Choroid plexus epithelial cell (primary cell): Measurements from ENCODE around the gene PTPN5.

Source experiments
- DNase-seq: peaks from one replicate; pipeline ENCODE4 v3.0.0-alpha.2; 2010; ENCODE audit warnings: low read depth
- H3K4me3 ChIP-seq: 2 replicates; pipeline ENCODE4 v1.5.1; 2011; ENCODE audit warnings: low read depth, mild to moderate bottlenecking, control low read depth, low read length, moderate library complexity
- CTCF ChIP-seq: conservative IDR thresholded peaks from 2 replicates; pipeline ENCODE4 v1.5.1; 2011; ENCODE audit warnings: low read depth, mild to moderate bottlenecking, control low read depth, inconsistent platforms, low read length, moderate library complexity

Gene PTPN5

GRCh38 chr11:18715476-18715875, 76.1 kb downstream of the PTPN5 start:
- no peak for DNase-seq
- TF ChIP-seq CTCF: no peak
- no peak overlapping the region for H3K4me3 ChIP-seq

DNA sequence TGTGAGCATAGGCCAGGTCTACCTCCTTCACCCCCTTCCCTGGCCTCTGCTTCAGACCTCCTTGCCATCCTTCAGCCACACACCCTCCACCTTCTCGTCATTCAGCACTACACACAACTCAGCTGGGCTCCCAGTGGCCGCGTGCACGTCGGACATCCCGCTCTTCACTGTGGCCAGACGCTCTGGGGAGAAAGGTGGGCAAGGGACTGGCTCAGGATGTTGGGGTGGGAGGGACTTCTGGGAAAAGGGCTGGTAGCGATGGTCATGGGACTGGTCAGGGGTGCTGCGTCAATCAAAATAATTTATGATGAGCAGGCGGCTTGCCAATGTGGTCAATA, 77.2 kb downstream of the PTPN5 start:
- H3K4me3 ChIP-seq: no peak overlapping the region
- DNase-seq: no peak
- no peak for TF ChIP-seq CTCF

GRCh38 chr11:18713646-18714442, 77.8 kb downstream of the PTPN5 start:
- DNase-seq: no peak
- no peak for TF ChIP-seq CTCF
- no peak overlapping the region for H3K4me3 ChIP-seq

- no peak for TF ChIP-seq CTCF
- DNase-seq: no peak
- H3K4me3 ChIP-seq: no peak overlapping the region
Measured at GRCh38 chr11:18710545-18710944, 81.1 kb downstream of the PTPN5 start.

GRCh38 chr11:18709414-18709813, 82.2 kb downstream of the PTPN5 start:
- no peak for TF ChIP-seq CTCF
- DNase-seq: no peak
- H3K4me3 ChIP-seq: no peak overlapping the region

GRCh38 chr11:18707811-18708340, 83.7 kb downstream of the PTPN5 start:
- no peak overlapping the region for H3K4me3 ChIP-seq
- DNase-seq: no peak

More at GRCh38 chr11:18707811-18708340, 83.7 kb downstream of the PTPN5 start:
- TF ChIP-seq CTCF: no peak
